Ascending aorta (tissue), 2 donors: ENCODE results near the gene FASTK. TPM values are rescaled to one million over a fixed set of nuclear protein-coding genes. Genes with fewer than 3 reads are reported as not detected.
A peak's percentile ranks its signal among the peaks of the same experiment; 100 is the strongest.

ENCODE experiments used
- DNase-seq, 2 donors: peaks; one replicate each; pipeline ENCODE4 v3.0.0-alpha.2; 2019; ENCODE audit warnings: low spot score in 2 of 2
- H3K27ac ChIP-seq, 2 donors: fragments of 200-600 bp; sonication (generic); one replicate each; pipeline ENCODE4 v1.5.1; 2016 to 2017; ENCODE audit warnings: mild to moderate bottlenecking in 1 of 2
- H3K27me3 ChIP-seq: fragments of 200-600 bp; sonication (generic); one replicate; pipeline ENCODE4 v1.5.1; 2017
- H3K36me3 ChIP-seq, 2 donors: fragments of 200-600 bp; sonication (generic); one replicate each; pipeline ENCODE4 v1.5.1; 2016
- H3K4me1 ChIP-seq, 2 donors: fragments of 200-600 bp; sonication (generic); one replicate each; pipeline ENCODE4 v1.5.1; 2016 to 2017; ENCODE audit warnings: mild to moderate bottlenecking in 1 of 2
- H3K4me3 ChIP-seq, 2 donors: fragments of 200-600 bp; sonication (generic); one replicate each; pipeline ENCODE4 v1.5.1; 2016 to 2017; ENCODE audit warnings: mild to moderate bottlenecking in 1 of 2
- H3K9me3 ChIP-seq, 2 donors: fragments of 200-600 bp; sonication (generic); one replicate each; pipeline ENCODE4 v1.5.1; 2016
- CTCF ChIP-seq, 3 experiments: fragments of 200-600 bp in 2 of 3; fragments of 450-650 bp in 1 of 3; sonication (generic) in 2 of 3; IDR thresholded peaks; one replicate each; pipeline ENCODE4 v1.5.1; 2016 to 2019; ENCODE audit warnings: antibody characterized with exemption in 3 of 3, mild to moderate bottlenecking in 1 of 3, moderate library complexity in 1 of 3
- intact Hi-C: fragments of 100-400 bp; cut with DNase I; formaldehyde crosslinking; loops from one replicate; pipeline ENCODE4 v1.15.1; 2023
- total RNA-seq: library from RNA; depleted of rRNA; stranded (reverse); fragments of >200 nt; gene quantifications from one replicate; pipeline ENCODE4 v1.1.0, GENCODE V29; 2016

FASTK gene
- total RNA-seq, 1 donor from 2014 or later = 121 TPM

DNA sequence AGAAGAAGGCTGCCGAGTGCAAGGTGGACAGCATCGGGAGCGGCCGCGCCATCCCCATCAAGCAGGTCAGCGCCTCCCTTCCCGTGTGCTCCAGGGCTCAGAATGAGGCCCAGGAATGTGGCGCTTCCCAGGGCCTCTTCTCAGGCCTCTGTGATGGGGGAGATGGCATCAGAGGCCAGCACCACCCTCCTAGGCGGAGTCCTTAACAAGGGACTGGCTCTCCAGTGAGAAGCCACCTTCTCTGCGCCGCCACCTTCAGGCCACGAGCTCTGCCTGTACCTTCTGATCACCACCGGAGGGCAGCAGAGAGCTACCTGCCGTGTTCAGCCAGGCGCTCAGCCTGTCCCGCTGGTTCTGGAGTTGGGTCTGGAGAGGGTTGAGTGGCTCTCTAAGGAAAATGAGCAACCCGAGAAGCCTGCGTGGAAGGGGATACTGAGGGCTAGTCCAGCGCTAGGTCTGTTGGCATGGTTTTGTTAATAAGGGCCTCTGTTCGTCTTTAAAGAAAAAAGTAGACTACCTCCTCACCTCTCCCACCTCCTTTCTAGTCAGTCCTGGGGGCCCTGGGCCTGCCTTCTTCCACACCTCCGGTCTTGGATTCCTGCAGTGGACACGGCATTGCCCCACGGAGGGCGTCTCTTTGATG lies 43.3 kb upstream of the FASTK start:
- no peak overlapping the region for H3K4me3 ChIP-seq
- H3K9me3 ChIP-seq = no peaks in the 10 kb centered on the region
- intact Hi-C loops = loop anchor here (1.0 to 2.0 kb wide), 2 partner anchors 48 to 179 kb away; no protein-coding TSS in a partner anchor
- no peaks in the 10 kb centered on the region for H3K27me3 ChIP-seq
- H3K4me1 ChIP-seq = peaks cover 3 to 5% of the 10 kb centered on the region in 2 donors
- H3K27ac ChIP-seq = no peak overlapping the region
- TF ChIP-seq CTCF (IDR thresholded peaks at IDR 0.05) = peak; percentile 89 to 98 (median 98)
- peak; percentile 22 to 88 for DNase-seq
- peaks cover 31 to 54% of the 10 kb centered on the region in 2 donors for H3K36me3 ChIP-seq

DNA sequence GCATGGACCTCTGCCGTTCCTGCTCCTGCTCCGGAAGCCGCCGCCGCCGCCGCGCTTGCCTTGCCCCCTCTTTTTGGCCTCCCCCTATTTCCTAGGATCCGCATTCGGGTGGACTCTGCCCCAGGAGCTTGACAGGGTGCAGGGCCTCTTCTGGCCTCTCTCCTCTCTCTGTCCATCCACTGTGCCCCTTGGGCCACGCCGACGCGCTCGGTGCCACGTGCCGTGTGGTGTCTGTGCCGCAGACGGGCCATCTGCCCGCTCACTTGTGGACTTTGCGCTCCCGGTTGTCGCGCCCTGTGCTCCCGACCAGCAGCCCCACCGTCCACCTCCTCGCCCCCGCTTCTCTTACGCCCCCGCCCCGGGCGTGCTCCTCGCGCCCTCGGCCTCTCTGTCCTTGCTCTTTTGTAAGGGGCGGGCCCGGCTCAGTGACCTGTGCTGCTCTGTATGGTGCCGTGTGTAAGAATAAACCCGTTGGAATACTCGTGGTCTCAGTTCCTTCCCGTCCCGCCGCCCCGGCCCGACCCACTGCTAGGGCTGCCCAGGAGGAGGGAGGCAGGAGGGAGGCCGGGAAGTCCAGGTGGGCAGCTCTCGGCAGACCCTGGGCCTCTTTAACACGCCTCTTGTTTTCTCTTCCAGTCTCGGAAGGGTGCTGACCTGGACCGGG lies 42.7 kb upstream of the FASTK start:
- Histone ChIP-seq H3K27me3 (no peaks in the 10 kb centered on the region), H3K36me3 (peaks cover 32 to 54% of the 10 kb centered on the region in 2 donors), H3K4me1 (peaks cover 3 to 5% of the 10 kb centered on the region in 2 donors), H3K27ac (no peak overlapping the region), H3K9me3 (no peaks in the 10 kb centered on the region), H3K4me3 (no peak overlapping the region)
- no peak for DNase-seq
- intact Hi-C loops = no loop called here
- no peak for TF ChIP-seq CTCF (IDR thresholded peaks at IDR 0.05)

DNA sequence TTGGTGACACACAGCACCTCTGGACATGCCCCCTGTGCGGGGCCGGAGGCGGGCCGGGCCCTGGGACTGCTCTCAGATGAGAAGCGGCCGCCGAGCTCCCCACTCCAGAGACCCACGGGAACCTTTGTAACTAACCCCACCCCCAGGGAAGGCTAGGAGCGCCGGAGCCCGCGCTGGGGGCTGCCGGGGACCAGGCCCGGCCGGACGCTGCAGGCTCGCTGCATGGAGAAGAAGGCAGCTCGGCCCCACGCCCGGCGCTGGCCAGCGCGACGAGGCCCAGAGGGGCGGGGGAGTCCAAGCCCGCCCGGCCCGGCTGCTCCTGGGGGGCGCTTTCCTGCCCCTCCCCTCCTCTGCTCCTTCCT lies 42.2 kb upstream of the FASTK start:
- H3K4me1 ChIP-seq = peaks cover 3 to 5% of the 10 kb centered on the region in 2 donors
- H3K27ac ChIP-seq = no peak overlapping the region
- intact Hi-C loops = no loop called here
- H3K9me3 ChIP-seq = no peaks in the 10 kb centered on the region
- no peaks in the 10 kb centered on the region for H3K27me3 ChIP-seq
- H3K4me3 ChIP-seq = no peak overlapping the region
- no peak for TF ChIP-seq CTCF (IDR thresholded peaks at IDR 0.05)
- H3K36me3 ChIP-seq = peaks cover 32 to 57% of the 10 kb centered on the region in 2 donors
- DNase-seq = no peak

- Histone ChIP-seq H3K27me3 (no peaks in the 10 kb centered on the region), H3K4me1 (peaks cover 3 to 5% of the 10 kb centered on the region in 2 donors), H3K27ac (no peak overlapping the region), H3K4me3 (no peak overlapping the region), H3K36me3 (peaks cover 34 to 62% of the 10 kb centered on the region in 2 donors), H3K9me3 (no peaks in the 10 kb centered on the region)
- no peak for TF ChIP-seq CTCF (IDR thresholded peaks at IDR 0.05)
- no peak for DNase-seq
- intact Hi-C loops = no loop called here
These were observed 41.7 kb upstream of the FASTK start for GRCh38 chr7:151122276-151122675.

GRCh38 chr7:151121380-151122170 lies 41.0 kb upstream of the FASTK start:
- DNase-seq = no peak
- no peak overlapping the region for H3K4me3 ChIP-seq
- no peak for TF ChIP-seq CTCF (IDR thresholded peaks at IDR 0.05)
- intact Hi-C loops = no loop called here
- H3K27me3 ChIP-seq = no peaks in the 10 kb centered on the region
- H3K4me1 ChIP-seq = peaks cover 3 to 5% of the 10 kb centered on the region in 2 donors
- H3K36me3 ChIP-seq = peaks cover 34 to 66% of the 10 kb centered on the region in 2 donors
- no peak overlapping the region for H3K27ac ChIP-seq
- no peaks in the 10 kb centered on the region for H3K9me3 ChIP-seq
